ENCODE measurements around the gene CAMTA1. TPM values are rescaled to one million over a fixed set of nuclear protein-coding genes. Genes with fewer than 3 reads are reported as not detected.

CAMTA1 gene
- polyA plus RNA-seq, 1 experiment, result 23.1 TPM

- CTCF ChIA-PET, result no interaction called here
- POLR2A ChIA-PET, result no interaction called here
- no peak for DNase-seq (ENCODE audit: low read depth)
- no peaks in the 10 kb centered on the region for H3K27me3 ChIP-seq (ENCODE audit: control insufficient read depth, insufficient read depth, low read length)
- H3K36me3 ChIP-seq (ENCODE audit: control insufficient read depth, insufficient read depth, low read length), result no peaks in the 10 kb centered on the region
- H3K4me3 ChIP-seq (ENCODE audit: low read depth, low read length), result no peak overlapping the region
- no peak for TF ChIP-seq CTCF (IDR thresholded peaks at IDR 0.05; ENCODE audit: insufficient read depth, low read depth, low read length)
These were observed 447.4 kb downstream of the CAMTA1 start for GRCh38 chr1:7232441-7233236.

DNA sequence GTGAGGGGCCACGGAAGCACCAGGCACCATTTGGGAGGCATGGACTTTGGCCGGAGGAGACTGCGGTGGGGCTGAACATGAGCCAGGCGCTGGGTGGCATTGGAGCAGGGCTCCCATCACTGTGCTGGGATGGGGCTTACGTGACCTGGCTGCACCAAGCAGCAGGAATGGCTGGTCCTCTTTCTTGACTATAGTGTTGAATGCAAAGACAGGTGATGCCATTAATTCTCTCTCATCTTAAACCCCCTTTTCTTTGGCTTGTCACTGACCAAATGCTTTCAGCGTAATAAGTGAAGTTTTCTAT is 447.9 kb downstream of the CAMTA1 start:
- DNase-seq (ENCODE audit: low read depth), result no peak
- CTCF ChIA-PET, result no interaction called here
- no peak overlapping the region for H3K4me3 ChIP-seq (ENCODE audit: low read depth, low read length)
- POLR2A ChIA-PET, result no interaction called here
- TF ChIP-seq CTCF (IDR thresholded peaks at IDR 0.05; ENCODE audit: insufficient read depth, low read depth, low read length), result no peak
- no peaks in the 10 kb centered on the region for H3K36me3 ChIP-seq (ENCODE audit: control insufficient read depth, insufficient read depth, low read length)
- no peaks in the 10 kb centered on the region for H3K27me3 ChIP-seq (ENCODE audit: control insufficient read depth, insufficient read depth, low read length)

DNA sequence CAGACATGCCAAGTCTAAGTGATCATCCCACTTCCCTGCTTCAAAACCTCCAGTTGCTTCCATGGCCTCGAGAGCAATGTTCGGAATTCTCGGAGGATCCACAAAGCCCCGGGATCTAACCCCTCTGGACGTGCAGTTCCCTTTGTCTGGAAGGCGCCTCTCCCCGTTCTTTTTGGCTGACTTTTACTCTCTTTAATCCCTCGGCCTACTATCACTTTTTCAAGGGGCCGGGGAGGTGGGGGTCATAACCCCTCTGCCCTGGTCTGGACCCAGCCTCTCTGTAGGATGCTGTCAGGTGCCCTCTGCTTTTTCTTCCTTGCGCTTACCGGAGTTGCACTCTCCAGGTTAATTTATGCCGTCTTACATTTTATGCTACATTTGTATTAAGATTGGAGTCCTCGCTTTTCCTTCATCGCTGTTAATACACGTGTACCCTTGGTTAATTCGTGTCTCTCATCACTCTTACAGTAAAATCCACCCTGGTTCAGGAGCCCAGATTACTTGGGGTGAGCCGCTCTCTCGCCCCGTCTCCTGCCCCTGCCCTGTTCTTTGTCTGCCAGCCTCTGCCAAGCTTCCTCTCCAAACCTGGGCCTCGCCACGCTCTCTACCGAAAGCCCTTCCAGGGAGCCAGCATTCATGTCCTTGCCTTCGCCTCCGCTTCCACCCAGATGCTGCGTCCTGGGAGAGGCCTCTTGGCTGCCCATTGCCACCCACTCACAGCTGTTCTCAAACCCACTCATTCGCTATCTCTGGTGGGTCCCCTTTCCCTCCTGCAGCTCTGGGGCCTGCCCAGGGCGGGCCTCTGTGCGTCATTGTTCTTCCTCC is 448.6 kb downstream of the CAMTA1 start:
- H3K4me3 ChIP-seq (ENCODE audit: low read depth, low read length), result no peak overlapping the region
- CTCF ChIA-PET, result no interaction called here

DNA sequence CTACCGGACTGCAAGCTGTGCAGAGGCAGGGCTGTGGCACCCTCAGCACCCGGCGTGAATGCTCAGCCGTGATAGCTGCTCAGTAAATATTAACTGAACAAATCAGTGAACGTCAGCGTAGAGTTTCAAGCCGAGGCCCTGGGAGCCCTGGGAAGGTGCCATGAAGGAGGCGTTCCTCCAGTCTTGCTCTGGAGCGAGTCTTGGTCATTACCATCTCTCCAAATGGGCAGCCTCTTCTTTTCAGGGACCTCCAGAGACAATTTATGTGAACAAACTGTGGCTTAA is 449.2 kb downstream of the CAMTA1 start:
- H3K36me3 ChIP-seq (ENCODE audit: control insufficient read depth, insufficient read depth, low read length), result no peaks in the 10 kb centered on the region
- H3K4me3 ChIP-seq (ENCODE audit: low read depth, low read length), result no peak overlapping the region
- no peak for TF ChIP-seq CTCF (IDR thresholded peaks at IDR 0.05; ENCODE audit: insufficient read depth, low read depth, low read length)
- no peak for DNase-seq (ENCODE audit: low read depth)
- CTCF ChIA-PET, result no interaction called here
- no peaks in the 10 kb centered on the region for H3K27me3 ChIP-seq (ENCODE audit: control insufficient read depth, insufficient read depth, low read length)
- POLR2A ChIA-PET, result no interaction called here

More for the DNA sequence above, 448.6 kb downstream of the CAMTA1 start:
- Histone ChIP-seq H3K36me3 (ENCODE audit: control insufficient read depth, insufficient read depth, low read length) (no peaks in the 10 kb centered on the region), H3K27me3 (ENCODE audit: control insufficient read depth, insufficient read depth, low read length) (no peaks in the 10 kb centered on the region)
- no peak for TF ChIP-seq CTCF (IDR thresholded peaks at IDR 0.05; ENCODE audit: insufficient read depth, low read depth, low read length)
- POLR2A ChIA-PET, result no interaction called here
- no peak for DNase-seq (ENCODE audit: low read depth)

GRCh38 chr1:7235871-7236517 is 450.7 kb downstream of the CAMTA1 start:
- Histone ChIP-seq H3K36me3 (ENCODE audit: control insufficient read depth, insufficient read depth, low read length) (no peaks in the 10 kb centered on the region), H3K27me3 (ENCODE audit: control insufficient read depth, insufficient read depth, low read length) (no peaks in the 10 kb centered on the region), H3K4me3 (ENCODE audit: low read depth, low read length) (no peak overlapping the region)
- no peak for TF ChIP-seq CTCF (IDR thresholded peaks at IDR 0.05; ENCODE audit: insufficient read depth, low read depth, low read length)
- DNase-seq (ENCODE audit: low read depth), result no peak
- CTCF ChIA-PET, result interaction anchor here (0.6 to 1.1 kb wide), 2 partner anchors 9 to 29 kb away, joined by 3 read pairs; no protein-coding TSS in a partner anchor
- POLR2A ChIA-PET, result no interaction called here
